GM21526 (cell line): ENCODE data around the gene KLHL5.

Experiments used
- ATAC-seq: cut with Tn5 transposase; IDR thresholded peaks from one replicate; pipeline ENCODE4 v1.9.1; 2021; ENCODE audit warnings: moderate library complexity; ENCODE audit not compliant: unreplicated experiment, low FRiP score

The KLHL5 gene

GRCh38 chr4:39166669-39167068 lies 104.6 kb downstream of the KLHL5 start:
- ATAC-seq: no peak

- ATAC-seq: no peak
Observed at GRCh38 chr4:39169426-39169825, 107.4 kb downstream of the KLHL5 start.

- ATAC-seq: no peak
Observed at GRCh38 chr4:39170301-39170700, 108.3 kb downstream of the KLHL5 start.
